GM21447 (cell line): ENCODE measurements around the gene TCEAL5.
"Not testable (repeated sequence)": the region's sequence is repeated elsewhere in the genome, so short reads cannot be mapped to it uniquely, and the experiment has no call there.

Source experiments
- ATAC-seq: cut with Tn5 transposase; IDR thresholded peaks from one replicate; pipeline ENCODE4 v1.9.1; 2021; ENCODE audit not compliant: unreplicated experiment

The TCEAL5 gene

GRCh38 chrX:103234869-103235268 is 41.7 kb downstream of the TCEAL5 start:
- no peak for ATAC-seq

GRCh38 chrX:103233263-103233662 is 43.3 kb downstream of the TCEAL5 start:
- no peak for ATAC-seq

GRCh38 chrX:103225918-103226317 is 50.6 kb downstream of the TCEAL5 start:
- ATAC-seq, result not testable (repeated sequence)
